RWPE1 (cell line): Measurements from ENCODE around the gene PTK7.

Source experiments
- CTCF ChIA-PET: fragments of 350-600 bp; sonication (Branson Sonifier 250); formaldehyde crosslinking; extraction: SDS; loops from one replicate; lab custom pipeline; 2021; lab: Yijun Ruan, JAX
- POLR2A ChIA-PET: fragments of 400-600 bp; formaldehyde crosslinking; extraction: SDS; loops from one replicate; lab custom pipeline; 2020; ENCODE audit warnings: antibody characterized with exemption; ENCODE audit not compliant: low non-redundant PET; lab: Yijun Ruan, JAX
- DNase-seq: peaks from one replicate; pipeline ENCODE4 v3.0.0; 2012; ENCODE audit warnings: low spot score
- H3K27ac ChIP-seq: fragments of 450-650 bp; 2 replicates; pipeline ENCODE4 v1.5.1; 2017
- CTCF ChIP-seq: fragments of 450-650 bp; conservative IDR thresholded peaks from 2 replicates; pipeline ENCODE4 v1.5.1; 2017; ENCODE audit warnings: low read depth, mild to moderate bottlenecking

Gene PTK7

GRCh38 chr6:43178150-43178549 lies 102.0 kb downstream of the PTK7 start:
- CTCF ChIA-PET: no interaction called here
- H3K27ac ChIP-seq: peak overlapping the region; percentile 83
- POLR2A ChIA-PET: no interaction called here
- no peak for DNase-seq
- no peak for TF ChIP-seq CTCF

DNA sequence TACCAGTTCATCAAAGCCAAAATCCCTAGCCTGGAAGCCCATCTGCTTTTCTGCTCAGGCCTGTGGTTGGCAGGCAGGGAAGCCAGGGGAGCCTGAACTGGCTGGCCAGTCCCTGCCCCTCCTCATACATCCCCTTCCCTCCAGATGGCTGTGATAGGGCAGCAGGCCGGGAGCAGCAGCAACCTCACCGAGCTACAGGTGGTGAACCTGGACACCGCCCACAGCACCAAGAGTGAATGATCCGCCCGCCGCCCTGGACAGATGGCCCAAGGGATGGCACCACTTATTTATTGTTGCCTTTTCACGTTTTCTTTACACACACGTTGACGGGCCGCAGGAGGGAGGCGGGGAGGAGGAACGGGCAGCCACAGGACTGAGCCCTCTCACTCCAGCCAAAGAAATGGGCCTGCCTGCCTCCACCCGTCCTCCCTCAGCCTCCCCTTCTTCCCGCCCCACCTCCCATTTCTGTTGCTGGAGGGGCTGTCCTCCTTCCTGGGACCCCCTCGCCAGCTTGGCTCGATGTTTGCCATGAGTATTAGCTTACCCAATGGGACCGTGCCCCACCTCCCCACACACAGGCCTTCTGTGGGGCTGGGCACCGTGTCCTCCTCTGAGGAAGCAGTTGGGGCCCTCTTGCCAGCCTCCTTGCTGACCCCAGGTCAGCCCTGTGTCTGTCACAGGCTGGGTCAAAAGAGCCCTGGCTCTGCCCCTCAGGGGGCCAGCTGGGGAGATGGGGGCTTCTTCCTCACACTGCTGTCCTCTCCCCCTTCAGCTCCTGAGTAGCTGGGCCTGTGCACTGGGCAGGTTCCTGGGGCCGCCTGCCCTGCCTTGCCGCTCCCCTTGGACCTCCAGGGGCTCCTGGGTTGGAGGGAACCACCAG lies 103.1 kb downstream of the PTK7 start:
- no peak for DNase-seq
- ChIA-PET CTCF (interaction anchor here (0.6 kb wide), 1 partner anchor 50 kb away, joined by 3 read pairs; no protein-coding TSS in a partner anchor), POLR2A (no interaction called here)
- TF ChIP-seq CTCF: no peak
- H3K27ac ChIP-seq: peak overlapping the region; percentile 83

DNA sequence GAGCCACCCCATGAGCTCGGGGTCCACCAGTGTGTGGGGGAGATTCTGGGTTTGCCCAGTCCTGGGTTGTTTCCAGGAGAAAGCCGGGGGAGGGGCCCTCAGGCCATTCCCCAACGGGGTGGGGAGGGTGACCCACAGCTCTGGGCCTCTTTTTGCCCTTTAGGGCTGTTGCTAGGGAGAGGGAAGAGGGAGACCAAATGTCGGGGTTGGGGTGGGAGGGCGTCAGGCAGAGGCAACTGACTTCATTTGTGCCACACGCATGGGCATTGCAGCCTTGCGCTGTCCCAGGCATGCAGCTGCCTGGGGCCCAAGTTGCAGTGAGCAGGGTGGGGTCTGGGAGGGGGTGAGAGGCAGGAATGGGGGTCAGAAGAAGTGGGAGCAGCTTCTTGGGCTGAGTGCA lies 103.9 kb downstream of the PTK7 start:
- POLR2A ChIA-PET: no interaction called here
- CTCF ChIA-PET: interaction anchor here (0.6 kb wide), 1 partner anchor 51 kb away, joined by 3 read pairs; no protein-coding TSS in a partner anchor
- H3K27ac ChIP-seq: peak overlapping the region; percentile 83
- no peak for TF ChIP-seq CTCF
- DNase-seq: no peak

DNA sequence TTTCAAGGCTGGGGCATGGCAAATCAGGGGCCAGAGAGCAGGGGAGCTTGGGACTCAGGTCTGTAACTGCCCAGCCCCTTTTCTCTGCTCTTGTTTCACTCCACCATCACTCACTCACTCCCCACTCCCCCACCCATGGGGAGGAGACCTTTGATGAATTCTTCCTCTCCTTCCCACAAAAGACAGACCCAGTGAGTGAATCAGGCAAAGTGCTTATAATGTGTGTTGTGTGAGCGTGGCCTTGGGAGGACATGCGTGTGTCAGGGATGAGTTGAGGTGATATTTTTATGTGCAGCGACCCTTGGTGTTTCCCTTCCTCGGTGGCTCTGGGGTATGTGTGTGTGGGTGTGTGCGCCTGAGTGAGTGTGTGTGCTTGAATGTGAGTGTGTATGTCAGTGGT lies 104.9 kb downstream of the PTK7 start:
- ChIA-PET POLR2A (interaction anchor here (0.6 kb wide), 1 partner anchor 153 kb away, joined by 3 read pairs; no protein-coding TSS in a partner anchor), CTCF (no interaction called here)
- peak overlapping the region; percentile 83 for H3K27ac ChIP-seq
- DNase-seq: no peak
- no peak for TF ChIP-seq CTCF

- ChIA-PET CTCF (no interaction called here), POLR2A (no interaction called here)
- DNase-seq: no peak
- H3K27ac ChIP-seq: peak overlapping the region; percentile 83
- TF ChIP-seq CTCF: no peak
Observed at GRCh38 chr6:43181621-43181941, 105.5 kb downstream of the PTK7 start.

DNA sequence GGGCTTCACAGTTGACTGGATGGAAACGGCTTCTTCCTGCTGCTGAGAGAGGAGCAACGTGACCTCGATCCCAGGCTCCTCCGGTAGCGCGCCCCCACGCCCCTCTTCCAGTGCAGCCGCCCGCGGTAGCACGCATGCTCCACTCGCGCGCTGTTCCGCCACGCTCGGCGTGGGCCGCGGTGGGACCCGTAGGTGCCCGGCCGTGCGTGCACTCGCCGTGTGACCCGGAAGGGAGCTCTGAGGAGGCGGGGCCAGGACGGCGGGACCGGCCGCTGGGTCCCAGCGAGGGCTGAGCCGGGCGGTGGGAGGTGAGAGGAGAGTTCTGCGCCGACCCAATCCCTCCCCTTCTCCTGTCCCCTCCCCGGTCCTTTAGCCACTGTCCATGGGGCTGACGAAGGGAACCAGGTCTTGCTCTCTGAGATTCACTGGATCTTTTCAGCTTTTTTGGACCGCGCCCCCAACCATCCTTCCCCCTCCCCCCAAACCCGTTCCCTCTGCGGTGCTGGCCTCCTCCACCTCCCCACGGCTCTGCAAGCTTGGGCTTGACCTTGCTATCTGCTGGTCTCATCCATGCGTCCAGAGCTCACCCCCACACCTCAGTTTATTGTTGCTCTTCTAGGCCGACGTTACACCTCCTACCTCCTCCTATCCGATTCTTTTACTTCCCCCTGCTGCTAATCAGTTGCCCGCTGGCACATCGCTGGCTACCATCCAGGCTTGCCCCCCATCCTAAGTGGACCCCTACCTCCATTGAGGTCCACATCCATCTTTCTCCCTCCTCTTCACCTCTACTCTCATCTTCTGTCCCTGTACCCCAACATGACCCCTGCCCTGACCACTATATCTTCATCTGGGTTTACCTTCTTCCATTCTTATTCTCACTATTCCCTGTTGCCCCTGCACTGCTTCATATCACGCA lies 106.1 kb downstream of the PTK7 start, which contains the start of gene CUL9:
Gene CUL9, plus strand, starts transcription at position 255 of the 919 bp plus-strand sequence. CDS start 2,115 bp downstream, outside the sequence.
- POLR2A ChIA-PET: interaction anchor here (0.7 kb wide), 1 partner anchor 45 kb away, joined by 3 read pairs; no protein-coding TSS in a partner anchor
- peak; percentile 63 for DNase-seq
- no peak for TF ChIP-seq CTCF
- peak within 1 kb of the TSS; percentile 83 for H3K27ac ChIP-seq
- CTCF ChIA-PET: interaction anchor here (0.6 kb wide), 1 partner anchor 252 kb away, joined by 3 read pairs; no protein-coding TSS in a partner anchor
